ENCODE results near the gene TSPEAR. TPM values are rescaled to one million over a fixed set of nuclear protein-coding genes. Genes with fewer than 3 reads are reported as not detected.
"Not testable (repeated sequence)": the region's sequence is repeated elsewhere in the genome, so short reads cannot be mapped to it uniquely, and the experiment has no call there.

Gene TSPEAR
- total RNA-seq, 2 experiments from 2014 or later, result not detected

- no peak for DNase-seq (ENCODE audit: low spot score)
- H4K20me1 ChIP-seq (ENCODE audit: insufficient read depth, low read length), result no peaks in the 10 kb centered on the region
- BruUV-seq (replicated peaks), result no TSS peak
- H3K9me3 ChIP-seq (ENCODE audit: low read length), result 0 out of 2 replicates have a peak, but pooled peaks cover 3% of the 10 kb centered on the region
- ChIA-PET CTCF (ENCODE audit: unreplicated experiment) (no interaction called here), POLR2A (no interaction called here)
- H3K36me3 ChIP-seq (ENCODE audit: insufficient read depth, low read length), result no peaks in the 10 kb centered on the region
- TF ChIP-seq CTCF (conservative IDR thresholded peaks at IDR 0.05; ENCODE audit: low read length) (no peak), EZH2phosphoT487 (IDR thresholded peaks at IDR 0.05; ENCODE audit: borderline replicate concordance, low read depth, low read length) (no peak)
- no peak overlapping the region for H3K4me3 ChIP-seq (ENCODE audit: low read depth, low read length, poor library complexity, severe bottlenecking)
- H3K27ac ChIP-seq (ENCODE audit: low read depth, low read length, poor library complexity, severe bottlenecking), result no peak overlapping the region
- no peak overlapping the region for H3K4me2 ChIP-seq (ENCODE audit: low read length)
- H2AFZ ChIP-seq (ENCODE audit: low read length), result no peak overlapping the region
- H3K79me2 ChIP-seq (ENCODE audit: insufficient read depth, low read depth, low read length), result no peaks in the 10 kb centered on the region
- H3K9me2 ChIP-seq (ENCODE audit: insufficient read depth, low read length), result no peaks in the 10 kb centered on the region
- H3K4me1 ChIP-seq (ENCODE audit: insufficient read depth, low read length, poor library complexity, severe bottlenecking), result no peaks in the 10 kb centered on the region
- intact Hi-C loops (cut with micrococcal nuclease; ENCODE audit: unreplicated experiment), result no loop called here
Observed at GRCh38 chr21:44687671-44688070, 23.7 kb downstream of the TSPEAR start.

DNA sequence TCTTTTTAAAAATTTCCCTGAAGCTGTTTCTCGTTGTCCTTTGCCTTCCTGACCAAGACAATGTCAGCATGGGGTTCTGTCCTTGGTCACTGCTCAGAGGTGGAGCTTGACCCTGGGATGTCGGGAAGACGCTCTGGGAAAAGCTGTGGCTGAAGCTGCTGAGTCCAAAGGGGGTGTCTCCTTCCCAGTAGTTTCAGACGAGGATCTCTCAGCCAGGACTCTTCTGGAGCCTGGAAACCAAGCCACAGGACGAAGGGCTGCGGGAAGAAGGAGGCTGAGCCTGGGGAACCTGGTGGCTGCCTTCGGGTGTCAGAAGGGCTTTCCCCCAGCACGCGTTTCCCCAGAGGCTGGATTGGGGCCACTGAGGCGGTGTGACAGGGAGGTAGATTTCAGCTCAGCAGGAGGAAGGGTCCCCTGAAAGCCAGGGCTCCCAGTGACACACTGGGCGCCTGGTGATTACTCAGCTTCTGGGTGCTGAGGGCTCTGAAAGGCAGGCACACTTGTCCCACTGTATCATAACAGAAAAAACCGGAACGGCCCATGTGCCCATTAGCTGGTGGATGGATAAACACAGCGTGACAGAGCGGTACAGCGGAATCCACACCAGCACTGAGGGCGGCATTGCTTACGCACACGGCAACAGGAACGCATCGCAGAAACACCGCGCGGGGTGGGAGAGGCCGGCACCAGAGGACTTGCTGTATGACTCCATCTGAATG lies 24.4 kb downstream of the TSPEAR start:
- DNase-seq (ENCODE audit: low spot score), result no peak
- TF ChIP-seq EZH2phosphoT487 (IDR thresholded peaks at IDR 0.05; ENCODE audit: borderline replicate concordance, low read depth, low read length) (no peak), CTCF (conservative IDR thresholded peaks at IDR 0.05; ENCODE audit: low read length) (no peak)
- Histone ChIP-seq H3K9me3 (ENCODE audit: low read length) (no peaks in the 10 kb centered on the region), H3K79me2 (ENCODE audit: insufficient read depth, low read depth, low read length) (no peaks in the 10 kb centered on the region), H3K4me2 (ENCODE audit: low read length) (no peak overlapping the region), H3K4me1 (ENCODE audit: insufficient read depth, low read length, poor library complexity, severe bottlenecking) (no peaks in the 10 kb centered on the region), H3K4me3 (ENCODE audit: low read depth, low read length, poor library complexity, severe bottlenecking) (no peak overlapping the region), H3K9me2 (ENCODE audit: insufficient read depth, low read length) (no peaks in the 10 kb centered on the region), H4K20me1 (ENCODE audit: insufficient read depth, low read length) (no peaks in the 10 kb centered on the region), H3K27ac (ENCODE audit: low read depth, low read length, poor library complexity, severe bottlenecking) (no peak overlapping the region), H2AFZ (ENCODE audit: low read length) (no peak overlapping the region), H3K36me3 (ENCODE audit: insufficient read depth, low read length) (no peaks in the 10 kb centered on the region)
- intact Hi-C loops (cut with micrococcal nuclease; ENCODE audit: unreplicated experiment), result no loop called here
- POLR2A ChIA-PET, result no interaction called here
- no TSS peak for BruUV-seq (replicated peaks)
- CTCF ChIA-PET (ENCODE audit: unreplicated experiment), result no interaction called here

DNA sequence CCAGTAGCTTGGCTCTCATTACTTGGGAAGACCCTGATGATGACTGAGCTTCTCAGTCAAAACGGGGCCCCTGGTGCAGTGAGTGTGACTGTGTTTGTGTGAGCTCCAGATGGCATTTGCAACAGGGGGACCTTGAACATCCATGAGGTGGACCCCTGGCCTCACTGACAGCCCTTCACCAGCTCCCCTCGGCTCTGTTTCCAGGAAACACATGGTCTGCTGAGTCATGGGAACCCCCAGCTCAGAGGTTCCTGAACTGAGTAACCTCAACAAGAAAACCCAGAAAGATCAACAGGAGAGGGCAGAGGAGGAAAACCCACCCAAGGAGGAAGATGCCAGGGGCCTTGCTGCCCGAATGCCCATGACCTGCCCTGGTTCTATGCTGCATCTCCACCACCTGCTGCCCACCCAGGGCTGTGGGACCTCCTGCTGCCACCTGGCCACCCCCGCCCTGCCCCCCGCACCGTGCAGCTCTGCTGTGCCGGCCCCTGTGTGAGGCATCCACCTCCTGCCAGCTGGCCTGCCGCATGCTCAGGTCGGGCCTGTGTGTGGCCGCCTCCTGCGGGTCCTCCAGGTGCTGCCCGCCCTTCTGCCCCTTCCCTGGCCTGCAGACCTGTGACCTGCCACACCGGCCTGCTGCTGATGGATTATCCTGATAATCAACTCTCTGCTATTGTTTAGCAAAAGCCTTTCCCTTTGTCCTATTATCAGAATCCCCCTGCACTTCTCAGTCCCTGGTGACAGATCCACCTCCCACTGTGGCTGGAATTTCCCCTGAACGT lies 25.2 kb downstream of the TSPEAR start:
- CTCF ChIA-PET (ENCODE audit: unreplicated experiment), result no interaction called here
- Histone ChIP-seq H2AFZ (ENCODE audit: low read length) (no peak overlapping the region), H3K4me1 (ENCODE audit: insufficient read depth, low read length, poor library complexity, severe bottlenecking) (no peaks in the 10 kb centered on the region), H3K4me2 (ENCODE audit: low read length) (no peak overlapping the region), H4K20me1 (ENCODE audit: insufficient read depth, low read length) (no peaks in the 10 kb centered on the region), H3K9me2 (ENCODE audit: insufficient read depth, low read length) (no peaks in the 10 kb centered on the region), H3K4me3 (ENCODE audit: low read depth, low read length, poor library complexity, severe bottlenecking) (no peak overlapping the region), H3K27ac (ENCODE audit: low read depth, low read length, poor library complexity, severe bottlenecking) (no peak overlapping the region), H3K79me2 (ENCODE audit: insufficient read depth, low read depth, low read length) (no peaks in the 10 kb centered on the region), H3K36me3 (ENCODE audit: insufficient read depth, low read length) (no peaks in the 10 kb centered on the region), H3K9me3 (ENCODE audit: low read length) (no peaks in the 10 kb centered on the region)
- no TSS peak for BruUV-seq (replicated peaks)
- intact Hi-C loops (cut with micrococcal nuclease; ENCODE audit: unreplicated experiment), result no loop called here
- DNase-seq (ENCODE audit: low spot score), result no peak
- POLR2A ChIA-PET, result no interaction called here
- TF ChIP-seq CTCF (conservative IDR thresholded peaks at IDR 0.05; ENCODE audit: low read length), result no peak
- no peak for TF ChIP-seq EZH2phosphoT487 (IDR thresholded peaks at IDR 0.05; ENCODE audit: borderline replicate concordance, low read depth, low read length)

GRCh38 chr21:44685050-44685449 lies 26.3 kb downstream of the TSPEAR start:
- H3K36me3 ChIP-seq (ENCODE audit: insufficient read depth, low read length); H3K9me2 ChIP-seq (ENCODE audit: insufficient read depth, low read length); intact Hi-C loops (cut with micrococcal nuclease; ENCODE audit: unreplicated experiment); BruUV-seq (replicated peaks); POLR2A ChIA-PET; H2AFZ ChIP-seq (ENCODE audit: low read length); DNase-seq (ENCODE audit: low spot score); H3K9me3 ChIP-seq (ENCODE audit: low read length); H4K20me1 ChIP-seq (ENCODE audit: insufficient read depth, low read length); CTCF ChIA-PET (ENCODE audit: unreplicated experiment); H3K4me2 ChIP-seq (ENCODE audit: low read length); H3K4me1 ChIP-seq (ENCODE audit: insufficient read depth, low read length, poor library complexity, severe bottlenecking); H3K79me2 ChIP-seq (ENCODE audit: insufficient read depth, low read depth, low read length); H3K4me3 ChIP-seq (ENCODE audit: low read depth, low read length, poor library complexity, severe bottlenecking); H3K27ac ChIP-seq (ENCODE audit: low read depth, low read length, poor library complexity, severe bottlenecking): not testable (repeated sequence)

Data from OCI-LY7 (cell line).